Breast epithelium (tissue), 4 donors: ENCODE results near the gene TOMM34. TPM values are rescaled to one million over a fixed set of nuclear protein-coding genes. Genes with fewer than 3 reads are reported as not detected.

Experiments
- DNase-seq, 2 donors: peaks; one replicate each; pipeline ENCODE4 v3.0.0-alpha.2; 2019; ENCODE audit warnings: low spot score in 2 of 2
- H3K27ac ChIP-seq, 2 donors: fragments of 200-600 bp; sonication (generic) in 1 of 2; one replicate each; pipeline ENCODE4 v1.5.1; 2016 to 2019; ENCODE audit warnings: mild to moderate bottlenecking in 1 of 2
- H3K27me3 ChIP-seq, 2 donors: fragments of 200-600 bp; sonication (generic) in 1 of 2; one replicate each; pipeline versions ENCODE4 v1.5.1 to v1.6.0; 2017 to 2019; ENCODE audit warnings: control low read depth in 1 of 2, mild to moderate bottlenecking in 1 of 2
- H3K36me3 ChIP-seq: fragments of 200-600 bp; one replicate; pipeline ENCODE4 v1.5.1; 2019
- H3K4me1 ChIP-seq, 2 donors: fragments of 200-600 bp; sonication (generic); one replicate each; pipeline ENCODE4 v1.5.1; 2016 to 2019; ENCODE audit warnings: control low read depth in 1 of 2
- H3K4me3 ChIP-seq, 3 donors: fragments of 200-600 bp; sonication (generic); 1 replicate in 2 of 3; 2 replicates in 1 of 3; pipeline ENCODE4 v1.5.1; 2016 to 2019; ENCODE audit warnings: mild to moderate bottlenecking in 3 of 3, moderate library complexity in 2 of 3
- H3K9me3 ChIP-seq, 2 donors: fragments of 200-600 bp; sonication (generic) in 1 of 2; one replicate each; pipeline ENCODE4 v1.5.1; 2016 to 2019; ENCODE audit warnings: control low read depth in 1 of 2
- CTCF ChIP-seq, 3 donors: fragments of 450-650 bp; IDR thresholded peaks; one replicate each; pipeline ENCODE4 v1.5.1; 2016 to 2017; ENCODE audit warnings: antibody characterized with exemption in 3 of 3, mild to moderate bottlenecking in 3 of 3, moderate library complexity in 3 of 3
- POLR2A ChIP-seq: fragments of 450-650 bp; IDR thresholded peaks from one replicate; pipeline ENCODE4 v1.6.1; 2016; ENCODE audit warnings: antibody characterized with exemption, mild to moderate bottlenecking, moderate library complexity
- POLR2AphosphoS5 ChIP-seq, 3 donors: sonication (generic); formaldehyde crosslinking; IDR thresholded peaks; one replicate each; pipeline ENCODE4 v1.6.1; 2017; ENCODE audit warnings: antibody characterized with exemption in 3 of 3
- intact Hi-C: fragments of 100-400 bp; cut with DNase I; formaldehyde crosslinking; loops from one replicate; pipeline ENCODE4 v1.15.1; 2023; ENCODE audit warnings: low total_unique reads
- total RNA-seq, 3 donors: library from RNA; depleted of rRNA; stranded (reverse); fragments of >200 nt; gene quantifications; one replicate each; pipeline ENCODE4 v1.1.0, GENCODE V29; 2016

TOMM34 gene
- 10 to 100 TPM; 14.6 to 21.0 (median 20.3) TPM for total RNA-seq

- Histone ChIP-seq H3K27me3 (no peaks in the 10 kb centered on the region), H3K4me1 (no peaks in the 10 kb centered on the region), H3K9me3 (no peaks in the 10 kb centered on the region), H3K36me3 (peaks cover 7% of the 10 kb centered on the region), H3K4me3 (peak within 1 kb of the TSS; percentile 83 to 93 (median 83)), H3K27ac (peak within 1 kb of the TSS; percentile 83 to 92)
- DNase-seq: peak; percentile 83 to 88
- no peak for TF ChIP-seq CTCF (IDR thresholded peaks at IDR 0.05)
- peak; percentile 47 to 53 (median 51) for TF ChIP-seq POLR2AphosphoS5 (IDR thresholded peaks at IDR 0.05)
- no peak for TF ChIP-seq POLR2A
- intact Hi-C loops: no loop called here
These were observed at the start of gene TOMM34 for GRCh38 chr20:44960103-44960852. TOMM34 (minus strand) TSS chr20:44960397; CDS start chr20:44960333, 64 bp downstream.

- Histone ChIP-seq H3K4me3 (no peak overlapping the region), H3K4me1 (no peaks in the 10 kb centered on the region), H3K27ac (no peak overlapping the region), H3K27me3 (no peaks in the 10 kb centered on the region), H3K36me3 (no peaks in the 10 kb centered on the region), H3K9me3 (no peaks in the 10 kb centered on the region)
- TF ChIP-seq CTCF (IDR thresholded peaks at IDR 0.05): no peak
- no peak for TF ChIP-seq POLR2A
- no peak for TF ChIP-seq POLR2AphosphoS5 (IDR thresholded peaks at IDR 0.05)
- intact Hi-C loops: no loop called here
- no peak for DNase-seq
These were observed 48.4 kb upstream of the TOMM34 start for GRCh38 chr20:45008521-45009049.

GRCh38 chr20:44997668-44998067 is 37.5 kb upstream of the TOMM34 start:
- H3K27ac ChIP-seq: no peak overlapping the region
- peaks cover 8% of the 10 kb centered on the region for H3K36me3 ChIP-seq
- TF ChIP-seq POLR2AphosphoS5 (IDR thresholded peaks at IDR 0.05) (no peak), CTCF (IDR thresholded peaks at IDR 0.05) (no peak), POLR2A (no peak)
- H3K9me3 ChIP-seq: no peaks in the 10 kb centered on the region
- no peaks in the 10 kb centered on the region for H3K4me1 ChIP-seq
- H3K4me3 ChIP-seq: no peak overlapping the region
- H3K27me3 ChIP-seq: no peaks in the 10 kb centered on the region
- intact Hi-C loops: no loop called here
- DNase-seq: no peak

- H3K36me3 ChIP-seq: peaks cover 8% of the 10 kb centered on the region
- intact Hi-C loops: no loop called here
These were observed 37.0 kb upstream of the TOMM34 start for GRCh38 chr20:44997171-44997570.

More at GRCh38 chr20:44997171-44997570, 37.0 kb upstream of the TOMM34 start:
- no peaks in the 10 kb centered on the region for H3K9me3 ChIP-seq
- H3K4me3 ChIP-seq: no peak overlapping the region
- H3K27me3 ChIP-seq: no peaks in the 10 kb centered on the region
- DNase-seq: no peak
- no peak overlapping the region for H3K27ac ChIP-seq
- TF ChIP-seq POLR2AphosphoS5 (IDR thresholded peaks at IDR 0.05): no peak
- TF ChIP-seq CTCF (IDR thresholded peaks at IDR 0.05): no peak
- TF ChIP-seq POLR2A: no peak
- no peaks in the 10 kb centered on the region for H3K4me1 ChIP-seq
